Neural progenitor cell (in vitro differentiated cells): Measurements from ENCODE around the gene KLHL29. TPM values are rescaled to one million over a fixed set of nuclear protein-coding genes. Genes with fewer than 3 reads are reported as not detected.
A peak's percentile ranks its signal among the peaks of the same experiment; 100 is the strongest.

Experiments used
- DNase-seq: peaks from one replicate; pipeline ENCODE4 v3.0.0-alpha.2; 2016; ENCODE audit warnings: low spot score
- H2AFZ ChIP-seq: fragments of 200-600 bp; sonication (generic); replicated peaks from 2 replicates; pipeline ENCODE4 v1.6.1; 2016; ENCODE audit warnings: antibody characterized with exemption
- H3F3A ChIP-seq: fragments of 200-600 bp; sonication (generic); 2 replicates; pipeline ENCODE4 v1.6.1; 2016; ENCODE audit warnings: antibody characterized with exemption, low read depth
- H3K27ac ChIP-seq: fragments of 200-600 bp; sonication (generic); 2 replicates; pipeline ENCODE4 v1.5.1; 2016; ENCODE audit warnings: mild to moderate bottlenecking
- H3K27me3 ChIP-seq: fragments of 200-600 bp; sonication (generic); 2 replicates; pipeline ENCODE4 v1.6.1; 2016; ENCODE audit warnings: mild to moderate bottlenecking, moderate library complexity
- H3K36me3 ChIP-seq: fragments of 200-600 bp; sonication (generic); 2 replicates; pipeline ENCODE4 v1.5.1; 2016
- H3K4me1 ChIP-seq: fragments of 200-600 bp; sonication (generic); 2 replicates; pipeline ENCODE4 v1.6.1; 2016; ENCODE audit warnings: mixed run types
- H3K4me2 ChIP-seq: fragments of 200-600 bp; sonication (generic); 2 replicates; pipeline ENCODE4 v1.6.1; 2016
- H3K4me3 ChIP-seq: fragments of 200-600 bp; sonication (generic); 2 replicates; pipeline ENCODE4 v1.5.1; 2016
- H3K79me2 ChIP-seq: fragments of 200-600 bp; sonication (generic); 2 replicates; pipeline ENCODE4 v1.6.1; 2016; ENCODE audit warnings: low read depth
- H3K9ac ChIP-seq: fragments of 200-600 bp; sonication (generic); 2 replicates; pipeline ENCODE4 v1.6.1; 2016
- H3K9me3 ChIP-seq: fragments of 200-600 bp; sonication (generic); 2 replicates; pipeline ENCODE4 v1.5.1; 2016; ENCODE audit warnings: low read depth
- H4K20me1 ChIP-seq: fragments of 200-600 bp; sonication (generic); 2 replicates; pipeline ENCODE4 v1.6.1; 2016; ENCODE audit warnings: low read depth
- H3K27ac Mint-ChIP-seq: 3 replicates; pipeline ENCODE4 v1.8.0; 2021; ENCODE audit warnings: mixed read lengths
- H3K27me3 Mint-ChIP-seq: 2 replicates; pipeline ENCODE4 v1.8.0; 2022; ENCODE audit warnings: low read depth, mild to moderate bottlenecking, inconsistent platforms, moderate library complexity, mixed read lengths; ENCODE audit not compliant: insufficient read depth
- H3K36me3 Mint-ChIP-seq: 3 replicates; pipeline ENCODE4 v1.8.0; 2021; ENCODE audit warnings: mixed read lengths
- H3K4me1 Mint-ChIP-seq: 3 replicates; pipeline ENCODE4 v1.8.0; 2021; ENCODE audit warnings: mixed read lengths
- H3K4me3 Mint-ChIP-seq: 3 replicates; pipeline ENCODE4 v1.8.0; 2021; ENCODE audit warnings: mild to moderate bottlenecking, moderate library complexity, mixed read lengths
- H3K9me3 Mint-ChIP-seq: 3 replicates; pipeline ENCODE4 v1.8.0; 2020; ENCODE audit warnings: mixed read lengths
- EZH2 ChIP-seq: fragments of 200-600 bp; sonication (generic); IDR thresholded peaks from 2 replicates; pipeline ENCODE4 v1.6.1; 2017; ENCODE audit warnings: antibody characterized with exemption, mild to moderate bottlenecking, moderate library complexity
- EZH2phosphoT487 ChIP-seq: fragments of 200-600 bp; sonication (generic); IDR thresholded peaks from 2 replicates; pipeline ENCODE4 v1.6.1; 2017; ENCODE audit warnings: antibody characterized with exemption
- total RNA-seq: library from RNA; depleted of rRNA; stranded (reverse); fragments of >200 nt; gene quantifications from 2 replicates; pipeline ENCODE4 v1.2.3, GENCODE V29; 2015; ENCODE audit warnings: low replicate concordance
- TF ChIP-seq, protein P1 (sequence below): fragments of 200-600 bp; sonication (generic); IDR thresholded peaks from 2 replicates; pipeline ENCODE4 v1.5.1; 2017; ENCODE audit warnings: antibody characterized with exemption, mild to moderate bottlenecking

The KLHL29 gene
- total RNA-seq, 1 donor from 2014 or later, result 1.6 TPM

DNA sequence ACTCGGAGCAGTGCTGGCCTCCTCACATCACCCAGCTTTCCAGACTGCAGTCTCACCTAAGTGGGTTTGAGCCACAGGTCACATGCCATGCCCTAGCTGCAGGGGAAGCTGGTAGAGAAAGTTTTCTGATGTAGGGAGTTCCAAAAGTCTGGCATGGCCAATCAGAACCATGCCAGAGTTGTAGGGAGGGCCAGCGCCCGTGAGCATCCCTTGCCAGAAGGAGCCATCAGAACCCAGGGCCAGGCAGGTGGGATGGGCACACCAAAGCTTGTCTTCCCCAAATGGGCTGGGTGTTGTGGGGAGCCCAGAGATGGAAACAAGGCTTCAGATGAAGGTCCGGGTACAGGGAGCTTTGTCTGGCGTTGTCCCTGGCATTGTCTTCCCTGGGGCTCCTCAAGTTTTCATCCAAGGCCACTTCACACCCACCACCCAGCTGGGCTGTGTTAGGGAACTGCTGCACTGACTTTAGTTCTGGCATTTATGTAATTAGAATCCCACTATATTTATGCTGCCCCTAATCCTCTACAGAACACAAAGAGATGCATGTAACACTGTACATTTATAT lies 247.9 kb downstream of the KLHL29 start:
- H2AFZ ChIP-seq, result no peak overlapping the region
- no peaks in the 10 kb centered on the region for H4K20me1 ChIP-seq
- H3K27me3 Mint-ChIP-seq, result no peaks in the 10 kb centered on the region
- H3K9me3 ChIP-seq, result no peaks in the 10 kb centered on the region
- TF ChIP-seq, protein P1, sequence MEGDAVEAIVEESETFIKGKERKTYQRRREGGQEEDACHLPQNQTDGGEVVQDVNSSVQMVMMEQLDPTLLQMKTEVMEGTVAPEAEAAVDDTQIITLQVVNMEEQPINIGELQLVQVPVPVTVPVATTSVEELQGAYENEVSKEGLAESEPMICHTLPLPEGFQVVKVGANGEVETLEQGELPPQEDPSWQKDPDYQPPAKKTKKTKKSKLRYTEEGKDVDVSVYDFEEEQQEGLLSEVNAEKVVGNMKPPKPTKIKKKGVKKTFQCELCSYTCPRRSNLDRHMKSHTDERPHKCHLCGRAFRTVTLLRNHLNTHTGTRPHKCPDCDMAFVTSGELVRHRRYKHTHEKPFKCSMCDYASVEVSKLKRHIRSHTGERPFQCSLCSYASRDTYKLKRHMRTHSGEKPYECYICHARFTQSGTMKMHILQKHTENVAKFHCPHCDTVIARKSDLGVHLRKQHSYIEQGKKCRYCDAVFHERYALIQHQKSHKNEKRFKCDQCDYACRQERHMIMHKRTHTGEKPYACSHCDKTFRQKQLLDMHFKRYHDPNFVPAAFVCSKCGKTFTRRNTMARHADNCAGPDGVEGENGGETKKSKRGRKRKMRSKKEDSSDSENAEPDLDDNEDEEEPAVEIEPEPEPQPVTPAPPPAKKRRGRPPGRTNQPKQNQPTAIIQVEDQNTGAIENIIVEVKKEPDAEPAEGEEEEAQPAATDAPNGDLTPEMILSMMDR, result no peak
- no peak for TF ChIP-seq EZH2phosphoT487
- no peak for TF ChIP-seq EZH2
- H3K79me2 ChIP-seq, result no peaks in the 10 kb centered on the region
- H3K27me3 ChIP-seq, result no peaks in the 10 kb centered on the region
- H3F3A ChIP-seq, result peaks cover 14% of the 10 kb centered on the region
- no peak overlapping the region for H3K27ac Mint-ChIP-seq
- no peak for DNase-seq
- no peak overlapping the region for H3K4me2 ChIP-seq
- H3K4me1 ChIP-seq, result peaks cover 27% of the 10 kb centered on the region
- H3K36me3 ChIP-seq, result no peaks in the 10 kb centered on the region
- no peaks in the 10 kb centered on the region for H3K36me3 Mint-ChIP-seq
- no peak overlapping the region for H3K27ac ChIP-seq
- H3K4me3 Mint-ChIP-seq, result no peak overlapping the region
- no peaks in the 10 kb centered on the region for H3K9me3 Mint-ChIP-seq
- no peak overlapping the region for H3K9ac ChIP-seq
- H3K4me1 Mint-ChIP-seq, result peaks cover 49% of the 10 kb centered on the region
- H3K4me3 ChIP-seq, result no peak overlapping the region

DNA sequence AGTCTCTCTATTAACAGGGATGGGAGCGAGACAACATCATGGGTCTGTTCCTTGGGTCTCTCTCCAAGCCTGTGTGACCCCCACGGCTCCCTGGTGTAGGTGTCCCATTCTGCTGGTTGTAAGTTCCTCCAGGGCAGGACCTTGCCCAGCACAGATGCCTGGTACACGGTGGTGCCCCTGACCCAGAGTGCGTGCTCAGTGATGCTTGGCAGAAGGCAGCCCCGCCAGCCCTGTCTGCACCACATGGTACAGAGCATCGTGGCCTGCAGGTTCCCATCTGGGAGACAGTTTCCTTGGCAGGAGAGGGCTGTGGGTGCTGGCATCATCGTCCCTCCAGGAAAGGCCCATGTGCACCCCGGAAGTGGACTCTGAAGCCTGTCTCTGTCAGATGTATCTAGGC lies 249.0 kb downstream of the KLHL29 start:
- Histone ChIP-seq H3K4me2 (no peak overlapping the region), H2AFZ (no peak overlapping the region), H3K4me1 (peaks cover 26% of the 10 kb centered on the region), H3K27me3 (no peaks in the 10 kb centered on the region), H3F3A (peaks cover 14% of the 10 kb centered on the region), H4K20me1 (no peaks in the 10 kb centered on the region), H3K4me3 (no peak overlapping the region), H3K9ac (no peak overlapping the region), H3K9me3 (no peaks in the 10 kb centered on the region), H3K79me2 (no peaks in the 10 kb centered on the region), H3K36me3 (no peaks in the 10 kb centered on the region), H3K27ac (no peak overlapping the region)
- H3K27ac Mint-ChIP-seq, result no peak overlapping the region
- H3K9me3 Mint-ChIP-seq, result no peaks in the 10 kb centered on the region
- TF ChIP-seq EZH2, result no peak
- TF ChIP-seq, protein P1, result no peak
- no peak for TF ChIP-seq EZH2phosphoT487
- peaks cover 41% of the 10 kb centered on the region for H3K4me1 Mint-ChIP-seq
- DNase-seq, result no peak
- H3K27me3 Mint-ChIP-seq, result no peaks in the 10 kb centered on the region
- no peak overlapping the region for H3K4me3 Mint-ChIP-seq
- no peaks in the 10 kb centered on the region for H3K36me3 Mint-ChIP-seq

DNA sequence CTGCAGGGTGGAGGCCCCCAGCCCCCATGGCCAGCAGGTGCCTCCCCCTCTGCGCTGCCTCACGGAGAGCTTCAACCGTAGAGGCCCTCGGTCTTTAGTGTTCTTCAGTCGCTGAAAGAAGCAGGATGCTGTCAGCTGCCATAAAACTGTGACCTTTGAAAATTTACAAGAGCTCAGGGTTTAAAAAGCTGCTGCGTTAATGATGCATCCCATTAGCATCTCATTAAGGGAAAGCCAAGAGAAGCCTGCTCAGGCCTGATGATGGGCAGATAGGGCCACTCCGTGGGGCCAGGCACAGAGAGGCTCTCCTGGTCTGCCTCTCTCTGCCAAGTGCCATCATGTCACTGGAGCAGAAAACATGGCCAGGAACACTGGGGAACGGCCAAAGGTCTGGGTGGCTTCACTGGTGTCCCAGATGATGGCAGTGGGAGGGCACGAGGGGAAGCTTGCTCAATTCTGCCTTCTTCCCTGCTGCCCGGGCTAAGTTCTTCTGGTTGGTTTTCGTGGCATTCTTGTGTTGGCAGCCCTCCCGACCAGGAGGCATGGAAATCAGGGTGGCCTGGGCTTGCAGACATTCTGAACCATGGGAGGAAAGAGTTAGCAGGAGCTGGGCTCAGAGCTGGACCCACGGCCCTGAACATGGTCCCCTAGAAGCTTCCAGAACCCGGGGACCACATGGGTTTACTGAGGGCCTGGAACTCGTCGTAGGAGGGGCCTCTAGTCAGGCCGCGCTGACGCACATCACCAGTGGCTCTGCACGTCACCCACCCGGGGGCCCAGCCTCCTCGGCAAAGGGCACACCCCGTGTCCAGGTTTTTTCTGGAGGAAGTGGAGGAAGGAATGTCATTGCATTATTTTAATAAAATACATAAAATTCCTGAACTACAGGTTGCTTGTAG lies 250.7 kb downstream of the KLHL29 start:
- H3K9me3 ChIP-seq, result no peaks in the 10 kb centered on the region
- no peaks in the 10 kb centered on the region for H4K20me1 ChIP-seq
- H3K27ac Mint-ChIP-seq, result peak overlapping the region; percentile 46
- peaks cover 14% of the 10 kb centered on the region for H3K4me1 ChIP-seq
- H3K4me2 ChIP-seq, result no peak overlapping the region
- no peak overlapping the region for H3K4me3 ChIP-seq
- no peaks in the 10 kb centered on the region for H3K27me3 ChIP-seq
- H3K36me3 ChIP-seq, result no peaks in the 10 kb centered on the region
- H2AFZ ChIP-seq, result no peak overlapping the region
- H3K9me3 Mint-ChIP-seq, result no peaks in the 10 kb centered on the region
- H3K36me3 Mint-ChIP-seq, result peaks cover 7% of the 10 kb centered on the region
- H3K27me3 Mint-ChIP-seq, result no peaks in the 10 kb centered on the region
- no peak overlapping the region for H3K4me3 Mint-ChIP-seq
- H3K79me2 ChIP-seq, result no peaks in the 10 kb centered on the region
- H3F3A ChIP-seq, result peaks cover 14% of the 10 kb centered on the region
- TF ChIP-seq, protein P1, result no peak
- TF ChIP-seq EZH2 (no peak), EZH2phosphoT487 (no peak)
- peaks cover 29% of the 10 kb centered on the region for H3K4me1 Mint-ChIP-seq
- H3K9ac ChIP-seq, result no peak overlapping the region
- no peak overlapping the region for H3K27ac ChIP-seq
- DNase-seq, result no peak
